HG02840 (cell line): ENCODE measurements around the gene ZNF609.
"Not testable (repeated sequence)": the region's sequence is repeated elsewhere in the genome, so short reads cannot be mapped to it uniquely, and the experiment has no call there.

ENCODE experiments used
- ATAC-seq: cut with Tn5 transposase; IDR thresholded peaks from one replicate; pipeline ENCODE4 v1.9.1; 2021; ENCODE audit warnings: mild to moderate bottlenecking, moderate library complexity, moderate number of reproducible peaks; ENCODE audit not compliant: unreplicated experiment, low FRiP score

Gene ZNF609

GRCh38 chr15:64454282-64454681 is 6.1 kb upstream of the ZNF609 start:
- ATAC-seq, result no peak

- no peak for ATAC-seq
Measured at GRCh38 chr15:64455961-64456371, 4.4 kb upstream of the ZNF609 start.

DNA sequence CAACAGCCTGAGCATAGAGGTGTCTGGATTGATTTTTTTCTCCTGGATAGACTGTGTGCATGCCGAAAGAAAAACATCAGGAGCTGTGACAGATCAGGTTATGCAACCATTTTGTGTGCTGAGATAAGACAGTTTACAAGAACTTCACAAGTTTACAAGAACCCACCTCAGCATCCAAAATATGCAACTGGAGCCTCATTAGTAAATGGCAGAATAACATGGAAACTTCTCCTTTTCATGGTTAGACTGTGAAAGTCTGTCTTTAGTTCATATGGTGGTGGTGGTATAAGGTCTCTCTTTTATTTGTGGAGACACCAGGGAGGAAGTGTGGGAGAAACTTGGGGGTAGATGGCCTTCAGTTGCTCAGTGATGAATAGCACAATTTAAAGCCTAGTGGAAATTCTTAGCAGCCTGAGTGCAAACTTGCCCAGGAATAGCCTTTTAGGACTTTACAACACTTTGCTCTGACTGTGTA is 3.7 kb upstream of the ZNF609 start:
- ATAC-seq, result no peak

- no peak for ATAC-seq
Measured at GRCh38 chr15:64459066-64459781, 1.2 kb upstream of the ZNF609 start.

- ATAC-seq, result no peak
Measured at GRCh38 chr15:64460724-64461720, 644 bp downstream of the ZNF609 start.

DNA sequence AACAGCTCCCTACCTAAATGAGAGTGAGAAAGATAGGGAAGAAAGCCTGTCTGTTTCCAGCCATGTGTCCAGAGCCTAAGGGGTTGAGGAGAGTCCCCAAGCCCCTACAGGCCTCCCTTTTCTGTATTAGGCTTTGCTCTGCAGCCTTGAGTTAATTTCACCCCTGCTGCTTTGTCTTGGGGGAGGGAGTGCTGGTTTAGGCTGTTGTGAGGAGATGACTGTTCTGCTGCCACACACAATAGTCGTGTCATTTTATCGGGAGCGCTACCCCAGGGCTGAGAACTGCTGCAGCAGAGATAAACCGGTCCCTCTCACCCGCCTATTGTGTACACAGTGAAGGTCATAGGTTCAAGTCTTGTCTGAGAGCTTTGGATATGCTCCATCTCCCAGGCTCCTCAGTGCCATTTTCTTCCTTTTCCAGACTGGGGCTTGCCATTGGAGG is 1.4 kb downstream of the ZNF609 start:
- ATAC-seq, result no peak

GRCh38 chr15:64462492-64462891 is 2.1 kb downstream of the ZNF609 start:
- ATAC-seq, result no peak

DNA sequence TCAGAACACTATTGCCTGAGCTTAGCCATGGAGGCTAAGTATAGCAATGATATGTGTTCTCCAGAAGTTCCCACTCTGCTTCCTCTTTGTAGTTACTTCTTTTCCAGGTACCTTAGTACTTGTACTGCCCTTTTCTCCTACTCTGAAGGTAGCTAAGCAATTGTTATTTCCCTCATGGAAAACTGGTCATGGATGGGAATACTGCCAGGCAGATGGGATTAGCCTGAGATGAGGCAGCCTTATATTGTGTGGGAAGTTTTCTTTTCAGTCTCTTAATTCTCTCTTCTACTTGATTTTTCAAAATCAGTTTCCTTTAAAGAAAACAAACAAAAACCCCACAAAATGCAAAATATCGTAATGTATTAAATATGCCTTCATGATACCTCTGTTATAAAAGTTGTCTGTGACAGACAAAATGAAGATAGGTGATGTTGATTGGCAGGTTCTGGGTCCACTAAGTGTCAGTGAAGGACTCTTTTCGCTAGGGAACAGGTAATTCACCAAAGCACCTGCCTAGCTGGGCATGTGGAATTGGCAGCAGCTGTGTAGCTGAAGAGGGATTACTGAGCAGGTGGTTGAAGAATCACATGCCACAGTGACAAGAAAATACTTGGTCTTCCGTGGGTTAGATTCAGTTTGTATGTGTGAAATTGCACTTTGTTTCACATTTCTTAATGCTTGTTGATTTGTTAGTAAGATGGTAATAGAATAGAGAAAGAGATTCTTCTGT is 4.1 kb downstream of the ZNF609 start:
- ATAC-seq, result no peak

GRCh38 chr15:64466408-64467141 is 6.2 kb downstream of the ZNF609 start:
- ATAC-seq, result no peak

DNA sequence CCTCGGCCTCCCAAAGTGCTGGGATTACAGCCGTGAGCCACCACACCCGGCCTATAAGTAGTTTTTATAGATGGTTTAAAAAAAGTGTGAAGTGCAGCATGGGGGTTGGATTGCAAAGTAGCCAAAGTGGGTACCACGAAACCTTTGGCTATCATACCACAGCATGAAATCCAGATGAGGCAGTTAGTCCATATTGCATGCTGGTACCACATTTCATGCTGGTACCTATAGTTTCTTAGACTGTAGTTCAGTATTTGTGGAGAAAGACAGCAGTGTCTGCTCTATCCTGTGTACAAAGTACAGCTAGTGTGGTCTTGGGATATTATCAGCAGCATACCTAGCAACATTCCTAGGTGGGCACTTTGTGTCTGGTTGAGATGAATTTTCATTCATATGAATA is 11.8 kb downstream of the ZNF609 start:
- no peak for ATAC-seq

- ATAC-seq, result no peak
Measured at GRCh38 chr15:64474846-64475245, 14.5 kb downstream of the ZNF609 start.

- no peak for ATAC-seq
Measured at GRCh38 chr15:64476550-64476949, 16.2 kb downstream of the ZNF609 start.

GRCh38 chr15:64478863-64479262 is 18.5 kb downstream of the ZNF609 start:
- ATAC-seq, result no peak

GRCh38 chr15:64480891-64481290 is 20.5 kb downstream of the ZNF609 start:
- no peak for ATAC-seq

GRCh38 chr15:64483749-64484148 is 23.4 kb downstream of the ZNF609 start:
- ATAC-seq, result no peak

DNA sequence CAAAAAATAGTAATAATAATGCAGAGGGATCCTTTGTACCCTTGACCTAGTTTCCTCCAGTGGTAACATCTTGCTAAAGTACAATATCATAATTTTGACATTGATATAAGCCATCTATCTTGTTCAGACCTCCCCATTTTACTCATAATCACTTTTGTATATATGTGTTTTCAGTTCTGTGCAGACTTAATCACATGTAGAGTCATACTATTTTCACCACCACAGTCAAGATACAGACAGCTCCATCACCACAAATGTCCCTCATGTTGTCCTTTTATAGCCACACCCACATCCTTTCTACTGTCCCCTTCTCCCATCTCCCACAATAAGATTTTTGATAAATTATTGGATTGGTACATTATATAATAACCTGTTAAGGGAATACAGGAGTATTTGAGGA is 25.4 kb downstream of the ZNF609 start:
- no peak for ATAC-seq

- ATAC-seq, result no peak
Measured at GRCh38 chr15:64490598-64491259, 30.4 kb downstream of the ZNF609 start.

GRCh38 chr15:64493641-64494040 is 33.3 kb downstream of the ZNF609 start:
- no peak for ATAC-seq

- not testable (repeated sequence) for ATAC-seq
Measured at GRCh38 chr15:64495968-64496367, 35.6 kb downstream of the ZNF609 start.
